G401 (cell line): ENCODE results near the gene TMEM163. TPM values are rescaled to one million over a fixed set of nuclear protein-coding genes. Genes with fewer than 3 reads are reported as not detected.
"Not testable (repeated sequence)": the region's sequence is repeated elsewhere in the genome, so short reads cannot be mapped to it uniquely, and the experiment has no call there.

Experiments
- DNase-seq: peaks from one replicate; pipeline ENCODE4 v3.0.0-alpha.2; 2015; ENCODE audit warnings: low spot score
- in situ Hi-C: cut with HindIII; loops from 2 replicates; pipeline ENCODE4 v1.10.0; 2016; ENCODE audit warnings: low sequenced_read_pairs, mixed read lengths
- total RNA-seq: library from RNA; depleted of rRNA; stranded (reverse); fragments of >200 nt; shearing (Covaris generic); gene quantifications from 2 replicates; pipeline ENCODE4 v1.2.3, GENCODE V29; 2014

Gene TMEM163
- total RNA-seq, 1 experiment from 2014 or later: not detected

DNA sequence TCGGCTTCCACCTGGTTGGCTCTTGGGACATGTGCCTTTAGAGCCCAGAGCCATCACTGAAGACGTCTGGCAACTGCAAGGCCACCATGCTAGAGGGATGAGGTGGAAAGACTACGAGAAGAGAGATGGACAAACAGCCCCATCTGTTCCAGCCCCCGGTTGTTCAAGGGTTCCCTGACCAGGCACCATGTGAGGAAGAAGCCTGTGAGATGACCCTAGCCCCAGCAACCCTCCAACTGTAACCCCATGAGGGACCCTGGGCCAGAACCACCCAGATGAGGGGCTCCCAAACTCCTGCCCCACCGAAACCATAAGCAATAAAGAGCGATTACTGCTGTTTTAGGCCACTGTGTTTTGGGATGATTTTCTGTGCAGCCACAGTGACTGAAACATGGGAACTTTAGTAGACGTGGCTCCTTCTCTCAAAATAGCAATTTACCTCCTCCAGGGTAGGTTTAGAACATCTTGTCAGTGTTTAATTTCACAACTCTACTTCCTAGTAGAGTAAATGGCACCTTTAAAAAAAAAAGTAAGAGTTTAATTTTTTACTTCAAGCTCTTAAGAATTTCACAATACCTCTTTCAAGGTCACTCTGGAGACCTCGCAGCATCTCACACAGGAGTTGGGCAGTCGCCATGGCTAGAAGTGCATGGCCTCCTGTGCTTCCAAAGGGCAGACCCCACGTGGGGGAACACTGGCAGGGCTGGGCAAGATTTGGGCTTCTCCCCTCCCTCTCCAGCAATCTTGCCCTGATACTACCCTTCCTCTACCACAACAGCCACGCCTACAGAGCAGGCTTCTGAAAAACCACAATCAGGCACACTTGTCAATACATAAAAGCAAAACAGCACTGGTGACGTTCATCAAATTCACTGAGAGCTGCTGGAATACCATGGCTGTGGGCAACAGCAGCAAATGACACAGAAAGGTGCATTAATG lies 48.8 kb downstream of the TMEM163 start:
- in situ Hi-C loops: no loop called here

DNA sequence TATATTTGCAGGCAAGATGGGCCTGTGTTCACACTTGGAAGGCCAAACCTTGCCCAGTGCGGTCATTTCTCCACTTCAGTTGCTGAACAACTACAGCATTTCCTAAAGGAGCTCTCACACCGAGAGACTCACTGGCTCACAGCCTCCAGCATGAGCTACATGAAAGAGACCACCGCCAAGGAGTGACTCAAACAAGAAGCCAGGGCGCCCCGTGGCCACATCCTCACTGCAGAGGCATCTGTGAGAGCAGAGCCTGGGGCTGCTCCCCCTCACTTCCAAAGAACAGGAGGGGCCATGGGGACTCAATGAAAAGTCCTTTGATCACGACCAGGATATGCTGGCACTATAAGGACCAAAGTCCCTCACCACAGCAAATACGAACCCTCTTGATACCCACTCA lies 50.0 kb downstream of the TMEM163 start:
- DNase-seq: peak; percentile 81
- in situ Hi-C loops: no loop called here

More for the DNA sequence above, 48.8 kb downstream of the TMEM163 start:
- no peak for DNase-seq

DNA sequence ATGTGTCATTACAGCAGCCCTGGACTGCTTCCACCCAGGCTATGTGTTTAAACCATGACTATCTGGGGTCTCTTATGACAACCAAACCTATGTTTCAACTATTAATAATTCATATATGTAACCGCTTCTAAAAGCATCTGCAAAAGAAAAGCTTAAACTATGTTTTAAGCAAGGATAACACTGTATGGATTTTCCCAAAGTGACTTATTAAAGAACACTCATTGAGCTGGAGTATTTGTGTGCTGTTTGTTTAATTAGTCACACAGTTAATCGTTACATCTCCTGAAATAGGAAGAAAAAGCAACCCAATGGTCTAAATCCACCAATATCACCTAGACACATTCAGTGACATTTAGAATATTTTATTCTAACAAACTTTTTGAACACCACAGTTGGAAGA lies 51.3 kb downstream of the TMEM163 start:
- DNase-seq: no peak
- in situ Hi-C loops: no loop called here

DNA sequence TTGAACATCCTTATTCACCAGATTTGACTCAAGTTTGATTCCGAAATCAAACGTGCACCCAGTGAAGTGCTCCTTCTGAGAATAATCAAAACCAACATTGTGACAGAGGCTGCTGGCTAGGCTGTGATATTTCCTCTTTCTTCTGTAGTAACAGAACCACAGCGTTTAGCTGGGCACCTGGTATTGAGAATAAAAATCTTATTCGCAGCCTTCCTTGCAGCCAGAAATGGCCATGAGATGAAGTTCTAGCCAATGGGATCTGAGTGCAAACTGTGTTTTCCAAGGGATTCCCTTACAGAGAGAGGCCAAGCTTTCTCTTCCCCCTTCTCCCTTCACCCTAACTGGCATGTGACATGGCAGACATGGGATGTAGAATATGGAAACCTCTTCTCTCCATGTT lies 51.7 kb downstream of the TMEM163 start:
- DNase-seq: no peak
- in situ Hi-C loops: no loop called here

DNA sequence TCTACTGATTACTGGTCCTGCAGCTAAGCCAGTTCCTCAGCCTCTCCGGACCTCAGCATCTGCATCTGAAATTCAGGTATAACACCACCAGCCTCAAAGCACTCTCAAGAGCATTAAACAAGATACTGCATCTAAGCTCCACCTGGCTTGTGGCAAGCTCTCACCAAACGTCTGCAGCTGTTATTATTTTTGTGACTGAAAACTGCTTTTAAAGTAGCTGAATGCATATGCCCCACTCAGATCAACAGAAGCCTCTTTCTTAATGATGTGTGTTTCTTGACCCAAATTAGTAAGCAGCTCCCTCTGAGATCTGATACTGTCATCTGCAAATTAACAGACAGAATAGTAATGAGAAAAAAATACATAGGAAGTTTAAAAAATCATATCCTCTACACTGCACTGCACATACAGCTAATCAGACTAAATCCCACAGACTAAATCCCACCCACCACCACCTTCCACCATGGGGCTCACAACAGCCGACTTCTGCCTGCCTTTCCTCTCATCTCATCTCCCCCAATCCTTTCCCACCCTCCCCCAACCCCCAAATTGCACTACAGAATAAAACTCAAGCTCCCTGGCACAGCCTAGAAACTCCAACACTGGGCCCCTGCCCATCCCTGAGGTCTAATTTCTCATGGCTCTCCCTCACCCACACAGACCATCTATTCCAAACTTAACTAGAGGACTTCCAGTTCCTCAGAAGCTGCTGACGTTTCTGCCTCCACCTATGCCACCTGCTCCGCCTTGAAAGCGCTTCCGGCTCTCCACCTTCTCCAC lies 52.9 kb downstream of the TMEM163 start:
- no peak for DNase-seq
- in situ Hi-C loops: no loop called here

DNA sequence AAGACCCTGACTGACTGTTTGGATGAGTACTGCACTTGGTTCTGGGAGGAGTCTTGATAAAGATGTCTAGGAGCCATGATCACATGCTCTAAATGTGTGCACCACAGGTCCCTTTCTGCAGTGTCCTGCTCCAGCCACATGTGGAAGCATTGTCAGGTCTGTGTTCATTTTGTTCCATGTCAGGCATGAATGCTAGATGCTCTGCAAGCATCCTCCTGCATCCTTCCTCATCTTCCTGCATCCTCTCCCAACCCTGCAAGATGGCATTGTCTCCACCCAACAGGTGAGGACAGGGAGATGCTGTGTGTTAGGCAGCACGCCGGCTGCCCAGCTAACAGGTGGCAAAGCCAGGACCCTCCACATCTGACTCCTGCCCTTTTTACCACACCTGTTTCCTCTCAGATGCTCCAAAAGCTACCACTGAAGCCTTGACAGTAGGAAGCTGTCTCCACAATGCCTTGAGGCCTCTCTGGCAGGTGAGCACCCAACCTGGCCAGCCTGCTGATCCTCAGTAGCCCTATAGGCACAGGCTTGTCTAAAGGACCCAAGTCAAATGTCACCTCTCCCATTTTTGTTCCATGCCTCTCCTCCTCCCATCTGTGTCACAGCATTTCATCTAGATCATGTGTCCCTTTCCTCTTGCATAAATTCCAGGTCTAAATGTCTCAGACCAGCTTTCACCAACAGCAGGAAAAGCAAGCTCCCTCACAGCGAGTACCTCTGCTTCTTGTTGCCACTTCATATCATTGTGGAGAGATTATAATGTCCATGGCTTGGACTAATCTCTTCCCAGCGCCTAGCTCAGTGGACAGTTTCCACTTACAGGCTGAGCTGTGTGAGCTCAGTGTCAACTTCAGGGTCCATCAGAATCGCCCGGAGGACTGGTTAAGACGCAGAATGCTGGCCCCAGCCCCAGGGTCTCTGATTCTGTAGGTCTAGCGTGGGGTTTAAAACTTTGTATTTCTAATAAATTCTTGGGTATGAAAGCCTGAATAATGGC lies 55.0 kb downstream of the TMEM163 start:
- in situ Hi-C loops: no loop called here
- no peak for DNase-seq

DNA sequence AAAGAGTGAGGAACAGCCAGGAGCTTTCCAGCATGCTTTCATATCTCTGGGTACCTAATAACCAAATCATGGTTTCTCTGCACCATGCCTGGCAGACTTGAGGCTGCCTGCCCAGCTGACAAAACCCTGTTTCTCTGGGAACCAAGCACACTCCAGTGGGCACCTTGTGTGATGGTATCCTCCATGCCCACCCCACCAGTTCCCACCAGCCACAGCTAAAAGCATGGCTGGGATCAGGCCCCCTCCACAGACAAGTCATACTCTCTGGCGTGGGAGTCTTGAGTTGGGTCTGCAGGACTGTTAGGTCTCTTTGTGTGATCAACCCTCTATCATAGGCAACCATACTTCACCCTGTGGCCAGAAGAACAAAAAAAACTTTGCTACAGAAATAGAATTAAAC lies 56.0 kb downstream of the TMEM163 start:
- no peak for DNase-seq
- in situ Hi-C loops: no loop called here

DNA sequence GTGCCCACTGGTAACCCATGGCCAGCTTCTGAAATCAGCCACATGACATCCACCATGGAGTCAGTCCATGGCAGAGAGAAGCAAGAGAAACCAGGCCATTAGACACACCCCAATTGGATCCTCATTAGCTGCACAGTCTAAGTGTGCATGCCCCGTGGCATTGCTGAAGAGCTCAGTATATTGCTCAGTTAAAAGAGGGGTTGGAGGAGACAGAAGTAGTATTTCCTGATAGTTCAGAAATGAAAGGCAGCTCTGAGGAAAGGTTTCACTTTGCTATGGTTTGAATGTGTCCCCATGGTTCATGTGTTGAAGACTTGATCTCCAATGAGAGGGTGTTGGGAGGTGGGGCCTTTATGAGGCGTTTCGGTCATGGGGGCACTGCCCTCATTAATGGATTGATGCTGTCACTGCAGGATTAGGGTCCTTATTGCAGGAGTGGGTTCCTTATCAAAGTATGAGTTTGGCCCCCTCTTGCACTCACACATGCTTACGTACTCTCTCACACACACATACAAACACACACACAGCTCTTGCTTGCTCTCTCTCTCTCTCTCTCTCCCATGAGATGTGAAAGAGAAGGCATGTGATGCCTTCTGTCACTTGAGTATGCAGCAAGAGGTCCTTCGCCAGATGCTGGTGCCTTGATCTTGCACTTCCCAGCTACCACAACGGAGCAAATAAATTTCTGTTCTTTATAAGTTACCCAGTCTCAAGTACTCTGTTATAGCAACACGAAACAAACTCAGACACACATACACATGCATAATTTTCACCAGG lies 58.0 kb downstream of the TMEM163 start:
- in situ Hi-C loops: no loop called here
- DNase-seq: no peak

DNA sequence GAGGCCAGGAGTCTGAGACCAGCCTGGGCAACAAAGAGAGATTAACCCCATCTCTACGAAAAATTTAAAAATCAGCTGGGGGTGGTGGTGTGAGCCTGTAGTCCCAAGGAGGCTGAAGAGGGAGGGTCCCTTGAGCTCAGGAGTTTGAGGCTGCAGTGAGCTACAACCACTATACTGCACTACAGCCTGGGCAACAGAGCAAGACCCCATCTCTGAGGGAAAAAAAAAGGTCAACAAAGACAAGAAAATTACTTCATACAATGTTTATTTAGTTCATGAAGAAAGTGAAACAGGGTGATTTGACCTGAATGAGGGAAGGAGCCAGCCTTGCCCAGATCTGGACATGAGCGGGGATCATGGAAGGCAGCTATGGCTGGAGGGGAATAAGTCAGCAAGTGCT lies 59.1 kb downstream of the TMEM163 start:
- in situ Hi-C loops: no loop called here
- no peak for DNase-seq

DNA sequence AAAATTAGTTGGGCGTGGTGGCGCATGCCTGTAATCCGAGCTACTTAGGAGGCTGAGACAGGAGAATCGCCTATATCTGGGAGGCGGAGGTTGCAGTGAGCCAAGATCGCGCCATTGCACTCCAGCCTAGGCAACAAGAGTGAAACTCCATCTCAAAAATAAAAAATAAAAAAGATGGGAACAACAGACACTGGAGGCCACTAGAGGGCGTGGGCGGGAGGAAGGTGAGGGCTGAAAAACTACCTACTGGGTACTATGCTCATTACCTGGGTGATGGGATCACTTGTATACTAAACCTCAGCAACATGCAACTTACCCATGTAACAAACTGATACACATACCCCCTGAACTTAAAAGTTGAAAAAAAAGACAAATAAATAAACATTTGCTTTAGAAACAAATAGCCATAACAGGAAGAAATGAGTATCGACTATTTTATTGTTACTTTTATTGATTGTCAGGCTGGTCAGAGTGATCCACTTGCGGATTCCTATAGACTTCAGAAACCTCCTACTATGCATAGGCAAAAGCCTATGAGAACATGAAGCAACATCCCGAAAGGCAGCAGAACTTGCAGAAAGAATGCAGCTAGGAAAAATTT lies 61.0 kb downstream of the TMEM163 start:
- in situ Hi-C loops: no loop called here
- no peak for DNase-seq

DNA sequence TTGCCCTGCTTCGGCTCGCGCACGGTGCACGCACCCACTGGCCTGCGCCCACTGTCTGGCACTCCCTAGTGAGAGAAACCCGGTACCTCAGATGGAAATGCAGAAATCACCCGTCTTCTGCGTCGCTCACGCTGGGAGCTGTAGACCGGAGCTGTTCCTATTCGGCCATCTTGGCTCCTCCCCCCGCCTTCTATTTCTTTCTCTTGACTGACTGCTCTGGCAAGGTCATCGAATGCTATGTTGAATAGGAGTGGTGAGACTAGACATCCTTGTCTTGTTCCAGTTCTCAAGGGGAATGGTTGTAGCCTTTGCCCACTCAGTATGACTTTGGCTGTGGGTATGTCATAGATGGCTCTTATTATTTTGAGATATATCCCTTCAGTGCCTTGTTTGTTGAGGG lies 62.4 kb downstream of the TMEM163 start:
- in situ Hi-C loops, DNase-seq: not testable (repeated sequence)

DNA sequence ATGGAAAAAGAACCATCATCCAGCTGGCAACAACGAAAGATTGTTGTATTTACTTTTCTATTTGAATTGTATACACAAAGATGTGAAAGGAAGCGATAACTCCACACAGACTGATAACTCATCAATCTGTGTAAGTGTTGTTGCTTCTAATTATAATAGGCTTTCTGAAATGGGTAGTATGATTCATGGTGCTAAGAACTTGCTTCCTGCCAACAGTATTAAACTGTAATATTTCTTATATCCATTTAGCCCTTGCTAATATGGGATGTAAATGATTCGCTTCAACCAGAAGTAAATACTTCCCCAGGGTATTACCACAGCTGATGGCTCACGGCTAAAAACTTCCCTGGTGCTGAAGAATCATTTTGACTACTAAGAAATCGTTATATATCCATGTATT lies 70.2 kb downstream of the TMEM163 start:
- in situ Hi-C loops: no loop called here
- no peak for DNase-seq

DNA sequence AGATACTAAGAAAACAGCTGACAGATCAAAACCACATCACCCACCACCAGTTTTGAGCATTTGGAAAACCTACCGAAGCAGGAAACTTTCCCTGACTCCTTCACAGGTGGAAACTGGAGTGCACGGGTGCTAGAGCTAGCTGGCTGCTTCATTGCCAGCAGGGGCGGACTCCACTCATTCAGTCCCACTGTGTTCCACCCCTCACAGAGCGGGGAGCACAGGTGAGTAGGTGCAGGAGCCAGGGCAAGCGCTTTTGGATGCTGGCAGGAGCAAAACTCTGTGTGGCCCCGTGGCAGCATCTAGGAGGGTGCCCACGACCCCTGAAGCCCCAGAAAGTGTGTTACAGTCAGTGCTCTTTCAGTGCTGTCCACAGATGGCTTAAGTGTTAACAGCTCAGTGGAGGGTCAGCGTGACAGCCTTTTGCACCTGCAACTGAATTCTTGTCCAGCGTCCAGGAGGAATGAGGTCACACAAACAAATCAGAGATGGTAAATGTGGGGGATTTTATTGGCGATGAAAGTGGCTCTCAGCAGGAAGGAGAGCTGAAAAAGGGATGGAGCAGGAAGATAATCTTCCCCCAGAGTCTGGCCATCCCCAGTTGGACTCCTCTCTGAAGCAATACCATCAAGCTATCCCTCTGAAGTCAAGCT lies 71.1 kb downstream of the TMEM163 start:
- in situ Hi-C loops: no loop called here
- DNase-seq: peak; percentile 86

DNA sequence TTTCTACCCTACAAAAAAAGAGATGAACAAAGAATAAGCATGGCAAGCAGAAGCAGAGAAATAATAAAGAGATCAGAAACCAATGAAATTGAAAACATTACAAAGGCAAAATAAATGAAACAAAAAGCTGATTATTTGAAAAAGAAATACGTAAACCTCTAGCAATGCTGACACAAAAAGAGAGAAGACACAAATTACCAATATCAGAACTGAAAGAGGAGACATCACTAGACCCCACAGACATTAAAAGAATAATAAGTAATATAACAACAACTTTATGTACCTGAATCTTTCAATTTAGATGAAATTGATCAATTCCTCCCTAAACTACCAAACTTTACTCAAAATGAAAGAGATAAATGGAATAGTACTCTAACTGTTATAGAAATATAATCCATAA lies 75.9 kb downstream of the TMEM163 start:
- no peak for DNase-seq
- in situ Hi-C loops: no loop called here

DNA sequence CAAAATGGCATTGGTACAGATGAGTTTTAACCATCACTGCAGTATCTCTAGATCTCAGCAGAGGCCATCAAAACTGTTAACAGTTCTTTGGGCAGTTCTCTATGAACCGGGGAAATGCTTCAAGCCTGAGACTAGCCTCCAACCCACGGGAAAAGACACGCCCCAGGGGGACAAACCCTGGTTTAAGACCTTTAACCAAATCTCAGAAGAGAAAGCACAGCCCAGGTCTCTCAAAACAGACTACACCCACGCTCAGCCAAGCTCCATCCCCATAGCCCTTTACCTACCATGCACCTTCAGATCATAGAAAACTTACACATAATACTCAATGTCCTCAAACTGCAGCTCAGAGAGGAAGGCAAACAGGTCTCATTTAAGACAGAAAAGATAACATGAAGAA lies 78.3 kb downstream of the TMEM163 start:
- DNase-seq: no peak
- in situ Hi-C loops: no loop called here

DNA sequence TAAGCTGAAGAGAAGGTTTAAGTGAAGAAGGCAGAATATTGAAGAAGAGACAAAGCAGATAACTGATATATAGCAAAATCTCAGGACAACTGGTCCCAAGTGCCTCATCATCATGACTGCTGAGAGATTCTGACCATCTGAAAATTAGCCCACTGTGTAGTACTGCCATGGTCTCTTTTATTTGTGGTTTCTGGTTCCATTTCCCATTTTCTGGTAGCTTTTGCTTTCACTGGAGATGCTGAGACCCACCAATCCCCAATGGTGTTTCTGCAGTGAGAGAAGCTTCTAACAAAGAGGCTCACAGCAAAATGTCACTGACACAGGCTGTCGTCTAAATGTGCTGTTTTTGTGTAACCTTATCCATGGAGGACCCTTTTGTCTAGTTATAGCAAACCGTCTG lies 79.5 kb downstream of the TMEM163 start:
- in situ Hi-C loops: no loop called here
- DNase-seq: no peak

DNA sequence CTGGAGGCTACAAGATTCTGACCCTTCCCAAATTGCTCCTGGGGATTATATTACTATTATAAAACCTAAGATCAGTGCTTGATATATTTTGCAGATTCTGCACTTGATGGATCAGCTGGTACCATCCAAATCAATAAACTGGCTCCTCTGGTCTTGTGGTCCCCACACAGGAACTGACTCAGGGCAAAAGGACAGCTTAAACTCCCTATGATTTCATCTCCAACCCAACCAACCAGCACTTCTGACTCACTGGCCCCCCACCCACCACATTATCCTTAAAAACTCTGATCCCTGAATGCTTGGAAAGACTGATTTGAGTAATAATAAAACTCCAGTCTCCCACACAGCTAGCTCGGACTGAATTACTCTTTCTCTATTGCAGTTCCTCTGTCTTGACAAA lies 82.1 kb downstream of the TMEM163 start:
- in situ Hi-C loops: no loop called here
- no peak for DNase-seq
